Left lobe of liver (tissue), 2 donors: ENCODE data around the gene KIAA1958. TPM values are rescaled to one million over a fixed set of nuclear protein-coding genes. Genes with fewer than 3 reads are reported as not detected.
"Not testable (repeated sequence)": the region's sequence is repeated elsewhere in the genome, so short reads cannot be mapped to it uniquely, and the experiment has no call there.

ENCODE experiments used
- ATAC-seq: fragments of 200-7000 bp; cut with Tn5 transposase; one replicate; pipeline ENCODE4 v1.9.1; 2020; ENCODE audit warnings: mild to moderate bottlenecking, moderate library complexity
- DNase-seq: peaks from one replicate; pipeline ENCODE4 v3.0.0-alpha.2; 2020; ENCODE audit warnings: low spot score
- total RNA-seq: library from RNA; stranded (reverse); gene quantifications from one replicate; pipeline ENCODE4 v1.2.1, GENCODE V29; 2021
- donor health status: DM: no; HTN: no; CAD: no; lungs with moderate emphysema.
- donor health status: DM: no; HTN: yes; CAD: no.

The KIAA1958 gene
- total RNA-seq, 1 donor from 2014 or later: 7.8 TPM

GRCh38 chr9:112631313-112632070 is 144.9 kb downstream of the KIAA1958 start:
- ATAC-seq (no peak), DNase-seq (no peak)

- DNase-seq: no peak
- ATAC-seq: no peak
These were observed 153.7 kb downstream of the KIAA1958 start for GRCh38 chr9:112640311-112640710.

GRCh38 chr9:112642126-112642525 is 155.5 kb downstream of the KIAA1958 start:
- DNase-seq (no peak), ATAC-seq (no peak)

- DNase-seq (no peak), ATAC-seq (no peak)
These were observed 161.0 kb downstream of the KIAA1958 start for GRCh38 chr9:112647596-112647995.

GRCh38 chr9:112648624-112649023 is 162.0 kb downstream of the KIAA1958 start:
- DNase-seq: no peak

GRCh38 chr9:112654282-112654681 is 167.7 kb downstream of the KIAA1958 start:
- DNase-seq (no peak), ATAC-seq (no peak)

More at GRCh38 chr9:112648624-112649023, 162.0 kb downstream of the KIAA1958 start:
- no peak for ATAC-seq

- no peak for DNase-seq
- no peak for ATAC-seq
These were observed 169.0 kb downstream of the KIAA1958 start for GRCh38 chr9:112655668-112656067.

- ATAC-seq (no peak), DNase-seq (no peak)
These were observed 173.3 kb downstream of the KIAA1958 start for GRCh38 chr9:112659906-112660305.

GRCh38 chr9:112663681-112664080 is 177.1 kb downstream of the KIAA1958 start:
- ATAC-seq (no peak), DNase-seq (no peak)

GRCh38 chr9:112664531-112664930 is 177.9 kb downstream of the KIAA1958 start:
- ATAC-seq: no peak
- no peak for DNase-seq

GRCh38 chr9:112665347-112665746 is 178.7 kb downstream of the KIAA1958 start:
- ATAC-seq: no peak
- DNase-seq: no peak

GRCh38 chr9:112669326-112669725 is 182.7 kb downstream of the KIAA1958 start:
- ATAC-seq: no peak

GRCh38 chr9:112670991-112671625 is 184.5 kb downstream of the KIAA1958 start:
- no peak for DNase-seq
- no peak for ATAC-seq

More at GRCh38 chr9:112669326-112669725, 182.7 kb downstream of the KIAA1958 start:
- DNase-seq: no peak

GRCh38 chr9:112673221-112673620 is 186.6 kb downstream of the KIAA1958 start:
- ATAC-seq, DNase-seq: not testable (repeated sequence)

GRCh38 chr9:112677040-112677439 is 190.4 kb downstream of the KIAA1958 start:
- ATAC-seq (no peak), DNase-seq (no peak)

- DNase-seq (no peak), ATAC-seq (no peak)
These were observed 194.2 kb downstream of the KIAA1958 start for GRCh38 chr9:112680731-112681402.

- no peak for DNase-seq
- no peak for ATAC-seq
These were observed 202.6 kb downstream of the KIAA1958 start for GRCh38 chr9:112689161-112689740.

GRCh38 chr9:112694706-112695555 is 208.3 kb downstream of the KIAA1958 start:
- DNase-seq: no peak
- no peak for ATAC-seq

GRCh38 chr9:112696461-112696860 is 209.8 kb downstream of the KIAA1958 start:
- DNase-seq (no peak), ATAC-seq (no peak)

- DNase-seq: no peak
These were observed 212.6 kb downstream of the KIAA1958 start for GRCh38 chr9:112699230-112699629.

More at GRCh38 chr9:112699230-112699629, 212.6 kb downstream of the KIAA1958 start:
- no peak for ATAC-seq
